ENCODE results near the gene RAPGEF5. TPM values are rescaled to one million over a fixed set of nuclear protein-coding genes. Genes with fewer than 3 reads are reported as not detected.

The RAPGEF5 gene
- total RNA-seq, 1 experiment from 2014 or later: 13.3 TPM

GRCh38 chr7:22167482-22167881, 189.5 kb downstream of the RAPGEF5 start:
- no peaks in the 10 kb centered on the region for H4K20me1 ChIP-seq (ENCODE audit: control insufficient read depth, insufficient read depth, insufficient read length)
- H3K23ac ChIP-seq (ENCODE audit: insufficient read length, low read depth, low read length): no peak overlapping the region
- H3K27ac ChIP-seq (ENCODE audit: insufficient read length, low read depth, low read length): no peak overlapping the region
- no peak overlapping the region for H2BK20ac ChIP-seq (ENCODE audit: low read depth, low read length, poor library complexity, severe bottlenecking)
- no peak overlapping the region for H3K4ac ChIP-seq (ENCODE audit: low read depth, low read length)
- H4K5ac ChIP-seq (ENCODE audit: insufficient read length, low read depth, low read length): no peak overlapping the region
- no peaks in the 10 kb centered on the region for H3K27me3 Mint-ChIP-seq (ENCODE audit: low read depth)
- H3K27me3 ChIP-seq (ENCODE audit: insufficient read depth, low read length): no peaks in the 10 kb centered on the region
- no peaks in the 10 kb centered on the region for H3K4me1 Mint-ChIP-seq
- no peak overlapping the region for H2AFZ ChIP-seq (ENCODE audit: low read length)
- H3K4me3 Mint-ChIP-seq: no peak overlapping the region
- no peaks in the 10 kb centered on the region for H3K4me1 ChIP-seq (ENCODE audit: insufficient read depth, low read length)
- no CpG with 5 or more reads among the region's 1 CpG for WGBS (ENCODE audit: extremely low coverage, insufficient read length, low lambda C conversion rate)
- no peaks in the 10 kb centered on the region for H3K79me1 ChIP-seq (ENCODE audit: insufficient read depth, low read depth, low read length, poor library complexity, severe bottlenecking)
- H2BK12ac ChIP-seq (ENCODE audit: insufficient read length, low read depth, low read length): no peak overlapping the region
- no peak overlapping the region for H3K56ac ChIP-seq (ENCODE audit: insufficient read length, low read depth, low read length)
- no peak for TF ChIP-seq CTCF (conservative IDR thresholded peaks at IDR 0.05)
- H3K14ac ChIP-seq (ENCODE audit: insufficient read depth, low read length): no peak overlapping the region
- no peak overlapping the region for H2BK5ac ChIP-seq (ENCODE audit: insufficient read length, low read length)
- no peak overlapping the region for H3T11ph ChIP-seq (ENCODE audit: low read length)
- H3K23me2 ChIP-seq (ENCODE audit: insufficient read length, low read depth, low read length, poor library complexity, severe bottlenecking): no peaks in the 10 kb centered on the region
- no peak overlapping the region for H3K9ac ChIP-seq (ENCODE audit: extremely low read depth, insufficient read length, low read length)
- H2BK15ac ChIP-seq (ENCODE audit: low read depth, low read length): no peak overlapping the region
- no peaks in the 10 kb centered on the region for H3K9me3 ChIP-seq (ENCODE audit: control insufficient read depth, low read depth, low read length)
- H4K8ac ChIP-seq (replicated peaks; ENCODE audit: insufficient read length, low read depth, low read length): no peak overlapping the region
- no peak for DNase-seq
- H4K91ac ChIP-seq (ENCODE audit: insufficient read length, low read depth, low read length): no peak overlapping the region
- no peak overlapping the region for H2AK5ac ChIP-seq (ENCODE audit: insufficient read length, low read length)
- H2BK120ac ChIP-seq (ENCODE audit: low read depth, low read length, poor library complexity, severe bottlenecking): no peak overlapping the region
- peaks cover 0 to 3% (median 0%) of the 10 kb centered on the region in 3 experiments; a peak in 1 of 7 replicates for H3K36me3 Mint-ChIP-seq (ENCODE audit: insufficient read depth in 1 of 3, low read depth in 3 of 3)
- H3K4me2 ChIP-seq (ENCODE audit: insufficient read depth, insufficient read length, low read length): no peak overlapping the region
- H3K27ac Mint-ChIP-seq: no peak overlapping the region; a peak in 1 of 7 replicates
- H3K79me2 ChIP-seq (ENCODE audit: insufficient read depth, low read length): no peaks in the 10 kb centered on the region
- H3K18ac ChIP-seq (ENCODE audit: insufficient read length, low read depth, low read length): no peak overlapping the region
- H3K9me3 Mint-ChIP-seq: no peaks in the 10 kb centered on the region

Data from H9 (cell line).